Lower leg skin (tissue), 4 donors: Measurements from ENCODE around the gene CDYL2. TPM values are rescaled to one million over a fixed set of nuclear protein-coding genes. Genes with fewer than 3 reads are reported as not detected.

Experiments used
- DNase-seq, 2 donors: peaks; one replicate each; pipeline ENCODE4 v3.0.0-alpha.2; 2019; ENCODE audit warnings: low spot score in 2 of 2
- H3K4me3 ChIP-seq: fragments of 200-600 bp; sonication (generic); 2 replicates; pipeline ENCODE4 v1.5.1; 2017; ENCODE audit warnings: mild to moderate bottlenecking, low read depth; ENCODE audit not compliant: poor library complexity, severe bottlenecking
- CTCF ChIP-seq, 3 donors: fragments of 450-650 bp; IDR thresholded peaks; one replicate each; pipeline ENCODE4 v1.5.1; 2016; ENCODE audit warnings: antibody characterized with exemption in 3 of 3, mild to moderate bottlenecking in 3 of 3, moderate library complexity in 2 of 3
- POLR2A ChIP-seq, 2 donors: fragments of 450-650 bp; IDR thresholded peaks; one replicate each; pipeline ENCODE4 v1.6.1; 2016 to 2017; ENCODE audit warnings: antibody characterized with exemption in 2 of 2, mild to moderate bottlenecking in 1 of 2, moderate library complexity in 1 of 2
- WGBS, 2 donors: methylation state at CpG; one replicate each; pipeline ENCODE4 v1.1.5; 2018; 5-methylcytosine and 5-hydroxymethylcytosine counted together
- intact Hi-C: fragments of 100-400 bp; cut with DNase I; formaldehyde crosslinking; loops from one replicate; pipeline ENCODE4 v1.15.0; 2023; ENCODE audit warnings: low total_unique reads
- total RNA-seq, 4 donors: library from RNA; depleted of rRNA; stranded (reverse); fragments of >200 nt; gene quantifications; one replicate each; pipeline ENCODE4 v1.1.0, GENCODE V29; 2016

The CDYL2 gene
- total RNA-seq, 4 donors from 2014 or later, result 1.3 to 1.9 (median 1.7) TPM

- peak; percentile 26 to 39 for DNase-seq
- 54 to 71% methylated on average over 3 of the region's 3 CpGs for WGBS, 2 donors
- intact Hi-C loops, result no loop called here
- no peak overlapping the region for H3K4me3 ChIP-seq
- TF ChIP-seq POLR2A (IDR thresholded peaks at IDR 0.05) (no peak), CTCF (IDR thresholded peaks at IDR 0.05) (no peak)
Measured at GRCh38 chr16:80583466-80583865, 220.9 kb downstream of the CDYL2 start.

GRCh38 chr16:80580109-80580832 lies 224.1 kb downstream of the CDYL2 start:
- TF ChIP-seq POLR2A (IDR thresholded peaks at IDR 0.05), result no peak
- TF ChIP-seq CTCF (IDR thresholded peaks at IDR 0.05), result no peak
- no peak overlapping the region for H3K4me3 ChIP-seq
- WGBS, 2 donors, result 80 to 83% methylated on average over 10 of the region's 10 CpGs
- peak in 1 of 2 donors; percentile 28 for DNase-seq
- intact Hi-C loops, result no loop called here

GRCh38 chr16:80577485-80578280 lies 226.7 kb downstream of the CDYL2 start:
- TF ChIP-seq CTCF (IDR thresholded peaks at IDR 0.05) (no peak), POLR2A (IDR thresholded peaks at IDR 0.05) (no peak)
- DNase-seq, result peak in 1 of 2 donors; percentile 46
- intact Hi-C loops, result no loop called here
- 74 to 86% methylated on average over 11 of the region's 11 CpGs for WGBS, 2 donors
- H3K4me3 ChIP-seq, result no peak overlapping the region

- TF ChIP-seq POLR2A (IDR thresholded peaks at IDR 0.05) (no peak), CTCF (IDR thresholded peaks at IDR 0.05) (peak in 1 of 3 donors; percentile 24)
- no peak for DNase-seq
- intact Hi-C loops, result no loop called here
- WGBS, 2 donors, result 86 to 100% methylated on average over 1 of the region's 1 CpG
- H3K4me3 ChIP-seq, result no peak overlapping the region
Measured at GRCh38 chr16:80576343-80576912, 228.0 kb downstream of the CDYL2 start.

GRCh38 chr16:80573700-80574120 lies 230.7 kb downstream of the CDYL2 start:
- TF ChIP-seq POLR2A (IDR thresholded peaks at IDR 0.05) (no peak), CTCF (IDR thresholded peaks at IDR 0.05) (no peak)
- intact Hi-C loops, result no loop called here
- no peak for DNase-seq
- 62 to 69% methylated on average over 6 of the region's 6 CpGs for WGBS, 2 donors
- H3K4me3 ChIP-seq, result no peak overlapping the region
